ENCODE data around the gene PTPRR.

Gene PTPRR

DNA sequence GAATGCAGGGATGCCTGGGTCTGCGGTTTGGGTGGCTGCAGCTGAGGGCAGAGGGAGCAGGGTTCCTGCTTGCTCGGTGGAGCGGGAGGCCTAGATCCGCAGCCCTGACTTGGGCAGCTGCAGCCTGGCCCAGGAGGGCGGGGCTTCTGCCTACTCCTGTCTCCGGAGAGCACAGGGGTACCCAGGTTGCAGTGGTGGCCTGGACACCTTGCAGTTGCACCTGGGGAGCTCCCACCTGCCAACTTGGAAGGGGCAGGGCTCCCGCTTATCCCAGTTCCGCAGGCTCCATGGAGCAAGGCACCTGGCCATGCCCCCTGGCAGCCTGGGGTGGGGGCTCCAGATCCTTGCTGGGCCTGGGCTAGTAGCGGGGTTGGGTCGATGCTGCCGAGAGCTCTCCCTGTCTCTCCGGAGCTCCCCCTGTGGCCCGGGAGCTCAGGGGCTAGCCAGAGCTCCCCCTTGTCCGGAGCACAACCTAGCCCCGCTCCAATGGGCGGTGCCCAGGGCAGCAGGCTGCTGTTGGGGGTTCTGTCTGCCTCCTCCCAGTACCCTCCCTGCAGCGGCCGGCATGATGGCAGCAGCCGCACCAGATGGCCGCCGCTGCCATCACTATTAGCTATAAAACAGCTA, 136.4 kb downstream of the PTPRR start:
- DNase-seq = no peak
- POLR2A ChIA-PET = no interaction called here
- Histone ChIP-seq H3K4me1 (ENCODE audit: control extremely low read depth in 1 of 4, control insufficient read depth in 4 of 4, insufficient read depth in 4 of 4, low read length in 3 of 4) (no peaks in the 10 kb centered on the region), H3K4me3 (ENCODE audit: control insufficient read depth in 1 of 7, extremely low read depth in 1 of 7, insufficient read depth in 4 of 7, low read depth in 2 of 7, low read length in 6 of 7) (no peak overlapping the region), H3K27me3 (replicated peaks in 2 of 5; ENCODE audit: control insufficient read depth in 4 of 5, insufficient read depth in 5 of 5, low read length in 4 of 5) (peaks cover 0 to 2% (median 0%) of the 10 kb centered on the region in 5 experiments), H3K27ac (ENCODE audit: insufficient read depth in 1 of 2, low read depth in 1 of 2, low read length in 2 of 2, poor library complexity in 1 of 2, severe bottlenecking in 2 of 2) (no peak overlapping the region), H3K9me3 (ENCODE audit: control extremely low read depth in 1 of 5, control insufficient read depth in 4 of 5, insufficient read depth in 2 of 5, low read depth in 1 of 5, low read length in 4 of 5) (peaks cover 0 to 3% (median 0%) of the 10 kb centered on the region in 5 experiments), H3K36me3 (ENCODE audit: control insufficient read depth in 4 of 4, insufficient read depth in 4 of 4, low read length in 3 of 4) (no peaks in the 10 kb centered on the region)
- CTCF ChIA-PET = no interaction called here
- WGBS (ENCODE audit: insufficient coverage) = 96% methylated on average over 15 of the region's 21 CpGs

DNA sequence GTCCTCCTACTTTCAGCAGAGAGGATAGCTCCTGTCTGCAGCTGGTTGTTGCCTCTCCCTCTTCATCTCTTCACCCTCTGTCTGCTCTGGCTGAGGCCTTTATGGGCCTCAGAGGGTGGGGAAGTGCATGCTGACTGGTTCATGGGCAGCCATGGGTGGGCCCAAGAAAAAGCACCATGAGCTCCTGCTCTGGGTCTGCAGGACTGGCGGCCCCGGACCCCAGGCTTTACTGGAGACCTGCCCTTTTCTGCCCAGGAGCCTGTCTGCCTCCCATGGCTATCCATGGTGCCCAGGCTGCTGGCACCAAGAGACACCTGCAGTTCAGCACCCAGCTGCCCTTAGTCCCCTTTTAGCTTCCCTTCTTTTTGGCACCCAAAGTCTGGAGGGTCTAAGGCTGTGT, 137.1 kb downstream of the PTPRR start:
- no peak overlapping the region for H3K4me3 ChIP-seq (ENCODE audit: control insufficient read depth in 1 of 7, extremely low read depth in 1 of 7, insufficient read depth in 4 of 7, low read depth in 2 of 7, low read length in 6 of 7)
- H3K9me3 ChIP-seq (ENCODE audit: control extremely low read depth in 1 of 5, control insufficient read depth in 4 of 5, insufficient read depth in 2 of 5, low read depth in 1 of 5, low read length in 4 of 5) = peaks cover 0 to 3% (median 0%) of the 10 kb centered on the region in 5 experiments
- H3K36me3 ChIP-seq (ENCODE audit: control insufficient read depth in 4 of 4, insufficient read depth in 4 of 4, low read length in 3 of 4) = no peaks in the 10 kb centered on the region
- no peak for DNase-seq
- ChIA-PET CTCF (no interaction called here), POLR2A (no interaction called here)
- H3K4me1 ChIP-seq (ENCODE audit: control extremely low read depth in 1 of 4, control insufficient read depth in 4 of 4, insufficient read depth in 4 of 4, low read length in 3 of 4) = no peaks in the 10 kb centered on the region
- no peak overlapping the region for H3K27ac ChIP-seq (ENCODE audit: insufficient read depth in 1 of 2, low read depth in 1 of 2, low read length in 2 of 2, poor library complexity in 1 of 2, severe bottlenecking in 2 of 2)
- 100% methylated on average over 2 of the region's 2 CpGs for WGBS (ENCODE audit: insufficient coverage)
- H3K27me3 ChIP-seq (replicated peaks in 2 of 5; ENCODE audit: control insufficient read depth in 4 of 5, insufficient read depth in 5 of 5, low read length in 4 of 5) = no peaks in the 10 kb centered on the region

DNA sequence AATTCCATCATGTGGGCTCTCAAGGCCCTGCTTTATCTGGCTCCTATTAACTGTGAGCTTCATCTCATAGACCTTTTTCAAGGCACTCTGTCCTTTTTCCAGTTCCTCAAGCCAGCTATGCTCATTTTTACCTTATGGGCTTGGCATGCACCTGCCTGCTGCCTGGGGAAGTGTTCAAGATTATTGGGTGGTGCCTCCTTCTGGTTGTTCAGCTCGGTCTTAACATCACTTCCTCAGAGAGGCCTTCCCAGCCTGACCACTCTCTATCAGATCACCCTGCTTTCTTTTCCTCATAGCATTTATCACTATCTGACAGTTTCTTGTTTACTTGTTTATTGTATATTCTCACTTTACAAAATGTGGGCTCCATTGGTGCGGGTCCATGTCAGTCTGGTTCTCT, 141.3 kb downstream of the PTPRR start:
- Histone ChIP-seq H3K4me1 (ENCODE audit: control extremely low read depth in 1 of 4, control insufficient read depth in 4 of 4, insufficient read depth in 4 of 4, low read length in 3 of 4) (no peaks in the 10 kb centered on the region), H3K4me3 (ENCODE audit: control insufficient read depth in 1 of 7, extremely low read depth in 1 of 7, insufficient read depth in 4 of 7, low read depth in 2 of 7, low read length in 6 of 7) (no peak overlapping the region), H3K36me3 (ENCODE audit: control insufficient read depth in 4 of 4, insufficient read depth in 4 of 4, low read length in 3 of 4) (no peaks in the 10 kb centered on the region), H3K27ac (ENCODE audit: insufficient read depth in 1 of 2, low read depth in 1 of 2, low read length in 2 of 2, poor library complexity in 1 of 2, severe bottlenecking in 2 of 2) (no peak overlapping the region), H3K9me3 (ENCODE audit: control extremely low read depth in 1 of 5, control insufficient read depth in 4 of 5, insufficient read depth in 2 of 5, low read depth in 1 of 5, low read length in 4 of 5) (peaks cover 0 to 3% (median 0%) of the 10 kb centered on the region in 5 experiments), H3K27me3 (replicated peaks in 2 of 5; ENCODE audit: control insufficient read depth in 4 of 5, insufficient read depth in 5 of 5, low read length in 4 of 5) (no peaks in the 10 kb centered on the region)
- no peak for DNase-seq
- POLR2A ChIA-PET = no interaction called here
- WGBS (ENCODE audit: insufficient coverage) = no CpG with 5 or more reads among the region's 2 CpGs
- CTCF ChIA-PET = no interaction called here

DNA sequence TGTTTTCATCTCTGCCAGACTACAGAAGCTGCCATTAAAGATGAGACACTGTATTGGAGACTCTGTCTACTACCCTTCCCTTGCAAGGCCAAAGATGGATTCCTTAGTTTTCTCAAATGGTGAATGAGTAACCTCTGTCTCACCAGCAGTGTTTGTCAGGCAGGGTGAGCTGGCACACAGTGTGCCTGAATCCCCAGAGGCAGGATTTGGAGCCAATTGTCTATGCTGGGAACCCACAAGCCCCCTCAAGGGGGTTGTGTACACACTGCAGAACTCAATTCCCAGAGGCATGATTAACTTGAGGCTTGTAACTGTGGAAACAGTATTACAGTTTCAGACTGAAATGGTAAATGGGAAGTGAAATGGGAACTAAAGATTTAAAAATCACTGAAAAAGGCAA, 146.5 kb downstream of the PTPRR start:
- H3K4me3 ChIP-seq (ENCODE audit: control insufficient read depth in 1 of 7, extremely low read depth in 1 of 7, insufficient read depth in 4 of 7, low read depth in 2 of 7, low read length in 6 of 7) = no peak overlapping the region
- H3K4me1 ChIP-seq (ENCODE audit: control extremely low read depth in 1 of 4, control insufficient read depth in 4 of 4, insufficient read depth in 4 of 4, low read length in 3 of 4) = no peaks in the 10 kb centered on the region
- H3K9me3 ChIP-seq (ENCODE audit: control extremely low read depth in 1 of 5, control insufficient read depth in 4 of 5, insufficient read depth in 2 of 5, low read depth in 1 of 5, low read length in 4 of 5) = no peaks in the 10 kb centered on the region
- ChIA-PET CTCF (no interaction called here), POLR2A (interaction anchor here (0.7 kb wide), 1 partner anchor 893 kb away, joined by 3 read pairs; no protein-coding TSS in a partner anchor)
- DNase-seq = no peak
- no peak overlapping the region for H3K27ac ChIP-seq (ENCODE audit: insufficient read depth in 1 of 2, low read depth in 1 of 2, low read length in 2 of 2, poor library complexity in 1 of 2, severe bottlenecking in 2 of 2)
- H3K27me3 ChIP-seq (replicated peaks in 2 of 5; ENCODE audit: control insufficient read depth in 4 of 5, insufficient read depth in 5 of 5, low read length in 4 of 5) = no peaks in the 10 kb centered on the region
- no peaks in the 10 kb centered on the region for H3K36me3 ChIP-seq (ENCODE audit: control insufficient read depth in 4 of 4, insufficient read depth in 4 of 4, low read length in 3 of 4)

DNA sequence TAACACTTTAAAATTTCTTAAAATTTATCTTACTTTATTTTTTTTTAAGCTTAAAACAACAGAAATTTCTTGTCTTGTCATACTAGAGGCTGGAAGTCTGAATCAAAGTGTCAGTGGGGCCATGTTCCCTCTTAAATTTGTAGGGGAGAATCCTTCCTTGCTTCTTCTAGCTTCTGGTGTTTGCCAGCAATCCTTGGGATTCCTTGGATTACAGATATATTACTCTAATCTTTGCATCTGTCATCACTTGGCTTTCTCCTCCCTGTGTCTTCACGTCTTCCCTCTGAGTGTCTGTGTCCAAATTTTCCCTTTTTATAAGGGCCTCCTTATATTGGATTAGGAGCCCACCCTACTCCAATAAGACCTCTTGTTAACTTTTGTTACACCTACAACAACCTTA, 147.7 kb downstream of the PTPRR start:
- no peaks in the 10 kb centered on the region for H3K27me3 ChIP-seq (replicated peaks in 2 of 5; ENCODE audit: control insufficient read depth in 4 of 5, insufficient read depth in 5 of 5, low read length in 4 of 5)
- no peaks in the 10 kb centered on the region for H3K36me3 ChIP-seq (ENCODE audit: control insufficient read depth in 4 of 4, insufficient read depth in 4 of 4, low read length in 3 of 4)
- DNase-seq = no peak
- H3K9me3 ChIP-seq (ENCODE audit: control extremely low read depth in 1 of 5, control insufficient read depth in 4 of 5, insufficient read depth in 2 of 5, low read depth in 1 of 5, low read length in 4 of 5) = no peaks in the 10 kb centered on the region
- H3K4me3 ChIP-seq (ENCODE audit: control insufficient read depth in 1 of 7, extremely low read depth in 1 of 7, insufficient read depth in 4 of 7, low read depth in 2 of 7, low read length in 6 of 7) = no peak overlapping the region
- ChIA-PET CTCF (no interaction called here), POLR2A (no interaction called here)
- 100% methylated on average over 1 of the region's 1 CpG for WGBS (ENCODE audit: insufficient coverage)
- H3K4me1 ChIP-seq (ENCODE audit: control extremely low read depth in 1 of 4, control insufficient read depth in 4 of 4, insufficient read depth in 4 of 4, low read length in 3 of 4) = no peaks in the 10 kb centered on the region
- H3K27ac ChIP-seq (ENCODE audit: insufficient read depth in 1 of 2, low read depth in 1 of 2, low read length in 2 of 2, poor library complexity in 1 of 2, severe bottlenecking in 2 of 2) = no peak overlapping the region

DNA sequence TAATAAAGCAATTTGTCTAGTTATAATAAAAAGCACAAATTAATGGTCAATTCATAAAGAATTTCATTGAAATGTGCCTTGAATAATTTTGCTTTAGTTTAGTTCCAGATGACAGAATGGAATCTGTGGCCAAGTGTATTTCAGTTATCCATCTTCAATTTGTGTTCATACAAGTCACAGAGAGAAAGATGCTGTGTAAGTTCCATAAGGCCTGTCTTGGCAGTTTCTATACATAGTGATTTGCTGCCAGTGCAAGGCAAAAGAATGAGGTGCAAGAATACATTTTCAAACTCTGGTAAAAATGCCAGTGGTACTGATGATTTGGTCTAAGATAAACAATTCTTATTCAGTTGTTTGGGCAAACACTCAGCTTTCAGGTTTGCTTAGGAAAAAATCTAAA, 149.0 kb downstream of the PTPRR start:
- ChIA-PET CTCF (no interaction called here), POLR2A (no interaction called here)
- Histone ChIP-seq H3K4me1 (ENCODE audit: control extremely low read depth in 1 of 4, control insufficient read depth in 4 of 4, insufficient read depth in 4 of 4, low read length in 3 of 4) (no peaks in the 10 kb centered on the region), H3K36me3 (ENCODE audit: control insufficient read depth in 4 of 4, insufficient read depth in 4 of 4, low read length in 3 of 4) (no peaks in the 10 kb centered on the region), H3K27me3 (replicated peaks in 2 of 5; ENCODE audit: control insufficient read depth in 4 of 5, insufficient read depth in 5 of 5, low read length in 4 of 5) (no peaks in the 10 kb centered on the region), H3K4me3 (ENCODE audit: control insufficient read depth in 1 of 7, extremely low read depth in 1 of 7, insufficient read depth in 4 of 7, low read depth in 2 of 7, low read length in 6 of 7) (no peak overlapping the region), H3K27ac (ENCODE audit: insufficient read depth in 1 of 2, low read depth in 1 of 2, low read length in 2 of 2, poor library complexity in 1 of 2, severe bottlenecking in 2 of 2) (no peak overlapping the region), H3K9me3 (ENCODE audit: control extremely low read depth in 1 of 5, control insufficient read depth in 4 of 5, insufficient read depth in 2 of 5, low read depth in 1 of 5, low read length in 4 of 5) (no peaks in the 10 kb centered on the region)
- no peak for DNase-seq

DNA sequence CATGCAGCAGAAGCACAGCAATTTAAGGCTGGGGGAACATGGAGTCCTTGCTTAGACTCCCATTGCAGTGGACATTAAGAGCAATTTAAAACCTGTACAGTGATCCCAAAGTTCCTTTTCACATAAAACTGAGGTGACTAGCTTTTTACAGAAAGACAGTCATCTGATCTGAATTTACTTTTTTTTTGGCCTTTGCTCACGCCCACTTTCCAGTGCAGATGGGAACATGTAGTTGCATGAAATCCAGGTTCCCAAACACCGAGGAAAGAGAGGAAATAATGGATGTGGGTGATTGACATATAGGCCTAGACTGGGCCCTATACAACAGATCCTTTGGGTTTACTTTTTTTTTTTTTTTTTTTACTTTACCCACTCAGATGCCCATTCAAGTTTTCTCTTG, 156.9 kb downstream of the PTPRR start:
- no peaks in the 10 kb centered on the region for H3K4me1 ChIP-seq (ENCODE audit: control extremely low read depth in 1 of 4, control insufficient read depth in 4 of 4, insufficient read depth in 4 of 4, low read length in 3 of 4)
- POLR2A ChIA-PET = no interaction called here
- no peak for DNase-seq
- no peaks in the 10 kb centered on the region for H3K27me3 ChIP-seq (replicated peaks in 2 of 5; ENCODE audit: control insufficient read depth in 4 of 5, insufficient read depth in 5 of 5, low read length in 4 of 5)
- H3K27ac ChIP-seq (ENCODE audit: insufficient read depth in 1 of 2, low read depth in 1 of 2, low read length in 2 of 2, poor library complexity in 1 of 2, severe bottlenecking in 2 of 2) = no peak overlapping the region
- peaks cover 0 to 1% (median 0%) of the 10 kb centered on the region in 5 experiments for H3K9me3 ChIP-seq (ENCODE audit: control extremely low read depth in 1 of 5, control insufficient read depth in 4 of 5, insufficient read depth in 2 of 5, low read depth in 1 of 5, low read length in 4 of 5)
- no peak overlapping the region for H3K4me3 ChIP-seq (ENCODE audit: control insufficient read depth in 1 of 7, extremely low read depth in 1 of 7, insufficient read depth in 4 of 7, low read depth in 2 of 7, low read length in 6 of 7)
- CTCF ChIA-PET = no interaction called here
- 86% methylated on average over 2 of the region's 2 CpGs for WGBS (ENCODE audit: insufficient coverage)
- no peaks in the 10 kb centered on the region for H3K36me3 ChIP-seq (ENCODE audit: control insufficient read depth in 4 of 4, insufficient read depth in 4 of 4, low read length in 3 of 4)

Measured in common myeloid progenitor, CD34-positive (primary cell).